Ovary (tissue), 3 donors: ENCODE results near the gene GLRA1.

Experiments used
- POLR2A ChIP-seq: fragments of 450-650 bp; IDR thresholded peaks from one replicate; pipeline ENCODE4 v1.6.1; 2017; ENCODE audit warnings: antibody characterized with exemption, mild to moderate bottlenecking, moderate library complexity
- TF ChIP-seq, protein P1 (sequence below), 3 donors: fragments of 450-650 bp in 2 of 3; fragments of 200-600 bp in 1 of 3; IDR thresholded peaks; one replicate each; pipeline versions ENCODE4 v1.5.1 to v1.8.0; 2016 to 2022; ENCODE audit warnings: antibody characterized with exemption in 3 of 3, mild to moderate bottlenecking in 1 of 3
- donor health status: DM: no; HTN: no; CAD: no.

- TF ChIP-seq, protein P1, sequence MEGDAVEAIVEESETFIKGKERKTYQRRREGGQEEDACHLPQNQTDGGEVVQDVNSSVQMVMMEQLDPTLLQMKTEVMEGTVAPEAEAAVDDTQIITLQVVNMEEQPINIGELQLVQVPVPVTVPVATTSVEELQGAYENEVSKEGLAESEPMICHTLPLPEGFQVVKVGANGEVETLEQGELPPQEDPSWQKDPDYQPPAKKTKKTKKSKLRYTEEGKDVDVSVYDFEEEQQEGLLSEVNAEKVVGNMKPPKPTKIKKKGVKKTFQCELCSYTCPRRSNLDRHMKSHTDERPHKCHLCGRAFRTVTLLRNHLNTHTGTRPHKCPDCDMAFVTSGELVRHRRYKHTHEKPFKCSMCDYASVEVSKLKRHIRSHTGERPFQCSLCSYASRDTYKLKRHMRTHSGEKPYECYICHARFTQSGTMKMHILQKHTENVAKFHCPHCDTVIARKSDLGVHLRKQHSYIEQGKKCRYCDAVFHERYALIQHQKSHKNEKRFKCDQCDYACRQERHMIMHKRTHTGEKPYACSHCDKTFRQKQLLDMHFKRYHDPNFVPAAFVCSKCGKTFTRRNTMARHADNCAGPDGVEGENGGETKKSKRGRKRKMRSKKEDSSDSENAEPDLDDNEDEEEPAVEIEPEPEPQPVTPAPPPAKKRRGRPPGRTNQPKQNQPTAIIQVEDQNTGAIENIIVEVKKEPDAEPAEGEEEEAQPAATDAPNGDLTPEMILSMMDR (IDR thresholded peaks at IDR 0.05), result no peak
- TF ChIP-seq POLR2A, result no peak
Measured at GRCh38 chr5:151846765-151847164, 77.9 kb downstream of the GLRA1 start.
